ENCODE data around the gene OSMR.

- TF ChIP-seq POLR2AphosphoS5 (IDR thresholded peaks at IDR 0.05; ENCODE audit: insufficient read depth, low read depth, low read length) (no peak), EZH2 (IDR thresholded peaks at IDR 0.05; ENCODE audit: borderline replicate concordance, low read depth, low read length, severe bottlenecking) (no peak)
- TF ChIP-seq, protein P1, sequence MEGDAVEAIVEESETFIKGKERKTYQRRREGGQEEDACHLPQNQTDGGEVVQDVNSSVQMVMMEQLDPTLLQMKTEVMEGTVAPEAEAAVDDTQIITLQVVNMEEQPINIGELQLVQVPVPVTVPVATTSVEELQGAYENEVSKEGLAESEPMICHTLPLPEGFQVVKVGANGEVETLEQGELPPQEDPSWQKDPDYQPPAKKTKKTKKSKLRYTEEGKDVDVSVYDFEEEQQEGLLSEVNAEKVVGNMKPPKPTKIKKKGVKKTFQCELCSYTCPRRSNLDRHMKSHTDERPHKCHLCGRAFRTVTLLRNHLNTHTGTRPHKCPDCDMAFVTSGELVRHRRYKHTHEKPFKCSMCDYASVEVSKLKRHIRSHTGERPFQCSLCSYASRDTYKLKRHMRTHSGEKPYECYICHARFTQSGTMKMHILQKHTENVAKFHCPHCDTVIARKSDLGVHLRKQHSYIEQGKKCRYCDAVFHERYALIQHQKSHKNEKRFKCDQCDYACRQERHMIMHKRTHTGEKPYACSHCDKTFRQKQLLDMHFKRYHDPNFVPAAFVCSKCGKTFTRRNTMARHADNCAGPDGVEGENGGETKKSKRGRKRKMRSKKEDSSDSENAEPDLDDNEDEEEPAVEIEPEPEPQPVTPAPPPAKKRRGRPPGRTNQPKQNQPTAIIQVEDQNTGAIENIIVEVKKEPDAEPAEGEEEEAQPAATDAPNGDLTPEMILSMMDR (IDR thresholded peaks at IDR 0.05; ENCODE audit: extremely low read depth in 1 of 2, insufficient read depth in 1 of 2, low read depth in 1 of 2, low read length in 2 of 2): no peak
Measured at GRCh38 chr5:38941912-38942311, 96.1 kb downstream of the OSMR start.
